Esophagus muscularis mucosa (tissue), 4 donors: Measurements from ENCODE around the gene HFE. TPM values are rescaled to one million over a fixed set of nuclear protein-coding genes. Genes with fewer than 3 reads are reported as not detected.
"Not testable (repeated sequence)": the region's sequence is repeated elsewhere in the genome, so short reads cannot be mapped to it uniquely, and the experiment has no call there.

Source experiments
- DNase-seq: peaks from one replicate; pipeline ENCODE4 v3.0.0-alpha.2; 2017; ENCODE audit errors: extremely low spot score
- H3K27ac ChIP-seq, 4 donors: fragments of 200-600 bp; sonication (generic); replicated peaks in 1 of 4; 1 replicate in 3 of 4; 2 replicates in 1 of 4; pipeline ENCODE4 v1.5.1; 2016 to 2019; ENCODE audit warnings: mild to moderate bottlenecking in 1 of 4
- H3K27me3 ChIP-seq, 4 donors: fragments of 200-600 bp; sonication (generic); one replicate each; pipeline versions ENCODE4 v1.5.1 to v1.6.0; 2016 to 2019
- H3K36me3 ChIP-seq, 4 donors: fragments of 200-600 bp; sonication (generic); one replicate each; pipeline ENCODE4 v1.5.1; 2016 to 2019
- H3K4me1 ChIP-seq, 4 donors: fragments of 200-600 bp; sonication (generic); one replicate each; pipeline ENCODE4 v1.5.1; 2016 to 2019
- H3K4me3 ChIP-seq, 4 donors: fragments of 200-600 bp; sonication (generic); 1 replicate in 2 of 4; 2 replicates in 2 of 4; pipeline ENCODE4 v1.5.1; 2016 to 2019; ENCODE audit warnings: mild to moderate bottlenecking in 4 of 4, moderate library complexity in 1 of 4
- H3K9me3 ChIP-seq, 4 donors: fragments of 200-600 bp; sonication (generic); 1 replicate in 3 of 4; 2 replicates in 1 of 4; pipeline ENCODE4 v1.5.1; 2016 to 2019
- CTCF ChIP-seq, 3 experiments: fragments of 200-600 bp in 2 of 3; fragments of 450-650 bp in 1 of 3; sonication (generic) in 2 of 3; IDR thresholded peaks; one replicate each; pipeline ENCODE4 v1.5.1; 2017 to 2019; ENCODE audit warnings: antibody characterized with exemption in 3 of 3, mild to moderate bottlenecking in 2 of 3, moderate library complexity in 1 of 3
- EP300 ChIP-seq: sonication (generic); formaldehyde crosslinking; IDR thresholded peaks from one replicate; pipeline ENCODE4 v1.6.1; 2017; ENCODE audit warnings: antibody characterized with exemption
- POLR2A ChIP-seq: fragments of 450-650 bp; IDR thresholded peaks from one replicate; pipeline ENCODE4 v1.6.1; 2017; ENCODE audit warnings: antibody characterized with exemption, moderate library complexity, mild to moderate bottlenecking, low read depth
- POLR2AphosphoS5 ChIP-seq, 2 donors: sonication (generic); formaldehyde crosslinking; IDR thresholded peaks; one replicate each; pipeline ENCODE4 v1.6.1; 2017; ENCODE audit warnings: antibody characterized with exemption in 2 of 2
- WGBS: methylation state at CpG from one replicate; pipeline ENCODE4 v1.1.5; 2018; 5-methylcytosine and 5-hydroxymethylcytosine counted together
- intact Hi-C: fragments of 100-400 bp; cut with DNase I; formaldehyde crosslinking; loops from one replicate; pipeline ENCODE4 v1.15.1; 2023
- total RNA-seq, 4 donors: library from RNA; depleted of rRNA; stranded (reverse); fragments of >200 nt; gene quantifications; one replicate each; pipeline versions ENCODE4 v1.1.0 to v1.2.1, GENCODE V29; 2016

The HFE gene
- total RNA-seq, 4 donors from 2014 or later: 3.0 to 9.9 (median 6.5) TPM

- peak; percentile 98 for DNase-seq
- intact Hi-C loops: loop anchor here (2.0 kb wide), 1 partner anchor 29 kb away; a partner anchor contains a TSS
- H3K4me1 ChIP-seq: peaks cover 0 to 17% (median 17%) of the 10 kb centered on the region in 4 donors
- H3K9me3 ChIP-seq: no peaks in the 10 kb centered on the region
- H3K36me3 ChIP-seq: no peaks in the 10 kb centered on the region
- H3K4me3 ChIP-seq: peak overlapping the region; percentile 75 to 83 (median 79)
- H3K27me3 ChIP-seq: no peaks in the 10 kb centered on the region
- TF ChIP-seq POLR2A (peak; percentile 97), EP300 (no peak), CTCF (IDR thresholded peaks at IDR 0.05) (peak in 1 of 3 experiments; percentile 4), POLR2AphosphoS5 (IDR thresholded peaks at IDR 0.05) (peak; percentile 99 to 100)
- WGBS: 0% methylated on average over 32 of the region's 51 CpGs
- H3K27ac ChIP-seq: peak overlapping the region; percentile 94 to 99 (median 96)
Measured at GRCh38 chr6:26055719-26056582, 31.3 kb upstream of the HFE start.

- peak; percentile 94 for DNase-seq
- H3K4me3 ChIP-seq: peak overlapping the region; percentile 75 to 83 (median 79)
- peaks cover 0 to 17% (median 17%) of the 10 kb centered on the region in 4 donors for H3K4me1 ChIP-seq
- TF ChIP-seq POLR2A: no peak
- H3K27me3 ChIP-seq: no peaks in the 10 kb centered on the region
- intact Hi-C loops: no loop called here
- no peaks in the 10 kb centered on the region for H3K36me3 ChIP-seq
- H3K9me3 ChIP-seq: no peaks in the 10 kb centered on the region
- H3K27ac ChIP-seq: peak overlapping the region; percentile 94 to 99 (median 96)
- WGBS: under 1% methylated on average over 14 of the region's 14 CpGs
Measured at GRCh38 chr6:26056583-26057350, 30.5 kb upstream of the HFE start.

- intact Hi-C loops: no loop called here
- peak overlapping the region in 2 of 4 donors; percentile 94 to 99 for H3K27ac ChIP-seq
- 87% methylated on average over 3 of the region's 3 CpGs for WGBS
Measured at GRCh38 chr6:26057899-26058298, 29.3 kb upstream of the HFE start.

GRCh38 chr6:26058477-26059033 is 28.7 kb upstream of the HFE start:
- DNase-seq, H3K4me3 ChIP-seq, H3K9me3 ChIP-seq, H3K27ac ChIP-seq, H3K36me3 ChIP-seq, intact Hi-C loops, H3K27me3 ChIP-seq: not testable (repeated sequence)
- WGBS: 94% methylated on average over 12 of the region's 12 CpGs
- peaks cover 0 to 17% (median 16%) of the 10 kb centered on the region in 4 donors for H3K4me1 ChIP-seq

More at GRCh38 chr6:26057899-26058298, 29.3 kb upstream of the HFE start:
- Histone ChIP-seq H3K9me3 (no peaks in the 10 kb centered on the region), H3K36me3 (no peaks in the 10 kb centered on the region), H3K4me3 (no peak overlapping the region), H3K4me1 (peaks cover 0 to 17% (median 17%) of the 10 kb centered on the region in 4 donors), H3K27me3 (no peaks in the 10 kb centered on the region)
- DNase-seq: no peak
- TF ChIP-seq POLR2AphosphoS5 (IDR thresholded peaks at IDR 0.05): no peak
- TF ChIP-seq CTCF (IDR thresholded peaks at IDR 0.05): no peak
- TF ChIP-seq EP300: no peak
- TF ChIP-seq POLR2A: no peak

GRCh38 chr6:26059941-26060340 is 27.3 kb upstream of the HFE start:
- Histone ChIP-seq H3K27ac (no peak overlapping the region), H3K36me3 (no peaks in the 10 kb centered on the region), H3K4me1 (peaks cover 0 to 5% (median 5%) of the 10 kb centered on the region in 4 donors), H3K9me3 (no peaks in the 10 kb centered on the region), H3K4me3 (no peak overlapping the region), H3K27me3 (no peaks in the 10 kb centered on the region)
- intact Hi-C loops: no loop called here
- TF ChIP-seq POLR2A: no peak
- TF ChIP-seq POLR2AphosphoS5 (IDR thresholded peaks at IDR 0.05): no peak
- TF ChIP-seq CTCF (IDR thresholded peaks at IDR 0.05): no peak
- no peak for TF ChIP-seq EP300
- DNase-seq: no peak
- WGBS: 89% methylated on average over 4 of the region's 4 CpGs
